ENCODE data around the gene TAGLN2. TPM values are rescaled to one million over a fixed set of nuclear protein-coding genes. Genes with fewer than 3 reads are reported as not detected.

Gene TAGLN2
- total RNA-seq, 2 donors from 2014 or later: 268 to 291 TPM

DNA sequence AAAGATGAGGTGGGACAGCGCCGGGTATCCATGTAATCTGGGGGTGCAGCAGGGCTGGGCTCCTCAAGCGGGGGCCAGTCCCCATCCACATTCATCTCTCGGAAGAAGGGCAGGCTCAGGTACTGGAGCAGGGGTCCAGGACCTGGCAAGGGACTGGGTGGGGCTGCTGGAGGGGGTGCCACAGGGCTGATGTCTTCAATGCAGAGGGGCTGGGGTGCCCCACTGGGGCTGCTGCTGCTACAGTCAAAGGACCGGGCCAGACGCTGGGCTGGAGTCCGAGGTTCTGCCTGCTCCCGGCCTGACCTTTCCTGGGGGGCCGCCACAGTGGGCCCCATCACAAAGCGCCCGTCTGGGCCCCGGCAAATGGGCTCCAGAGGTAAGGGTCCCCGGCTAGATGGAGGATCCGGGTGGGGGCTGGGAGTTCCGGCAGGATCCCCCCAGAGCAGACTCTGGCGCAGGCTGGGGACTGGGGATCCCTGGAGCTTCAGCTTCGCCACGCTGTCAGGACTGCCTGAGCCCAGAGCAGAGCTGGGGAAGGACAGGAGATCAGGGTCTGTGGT is 3.3 kb upstream of the TAGLN2 start:
- ATAC-seq: no peak
- intact Hi-C loops (cut with DNase I, micrococcal nuclease): no loop called here

GRCh38 chr1:159927849-159928431 is 2.6 kb upstream of the TAGLN2 start:
- ATAC-seq: no peak

More for the DNA sequence above, 3.3 kb upstream of the TAGLN2 start:
- no peak for DNase-seq

DNA sequence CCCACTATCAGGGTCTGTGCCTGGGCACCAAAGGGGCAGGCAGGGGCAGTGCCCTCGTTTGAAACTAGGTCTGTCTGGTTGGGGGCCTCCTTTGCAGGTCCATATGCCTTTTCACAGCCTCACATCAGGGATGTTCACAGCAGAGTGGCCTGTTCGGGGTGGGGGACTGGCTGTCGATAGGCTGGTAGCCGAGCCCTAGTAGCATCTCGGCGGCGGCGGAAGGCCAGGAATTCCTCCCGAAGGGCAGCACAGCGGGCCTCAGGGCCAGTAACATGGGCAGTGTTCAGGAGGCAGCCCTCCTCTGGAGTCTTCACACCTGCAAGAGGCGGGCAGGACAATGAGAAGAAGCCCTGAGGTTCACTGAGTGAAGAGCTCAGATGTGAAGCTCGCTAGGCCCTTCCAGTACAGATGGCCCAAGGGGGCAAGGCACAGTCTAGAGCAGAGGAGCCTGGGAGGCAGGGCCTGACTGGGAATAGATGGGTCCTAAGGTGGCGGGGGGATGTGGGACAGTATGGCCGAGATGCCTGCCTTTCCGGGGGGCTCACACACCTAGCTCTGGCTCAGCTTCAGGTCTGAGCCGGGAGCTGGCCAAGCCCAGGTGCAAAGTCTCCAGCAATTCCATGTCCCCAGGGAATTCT is 2.0 kb upstream of the TAGLN2 start:
- ATAC-seq: no peak
- DNase-seq: no peak
- intact Hi-C loops (cut with DNase I, micrococcal nuclease): no loop called here

More at GRCh38 chr1:159927849-159928431, 2.6 kb upstream of the TAGLN2 start:
- no peak for DNase-seq
- intact Hi-C loops (cut with DNase I, micrococcal nuclease): no loop called here

GRCh38 chr1:159925719-159926078 is 392 bp upstream of the TAGLN2 start:
- intact Hi-C loops (cut with DNase I, micrococcal nuclease): no loop called here
- DNase-seq: peak in 1 of 2 donors; percentile 59
- ATAC-seq: no peak

DNA sequence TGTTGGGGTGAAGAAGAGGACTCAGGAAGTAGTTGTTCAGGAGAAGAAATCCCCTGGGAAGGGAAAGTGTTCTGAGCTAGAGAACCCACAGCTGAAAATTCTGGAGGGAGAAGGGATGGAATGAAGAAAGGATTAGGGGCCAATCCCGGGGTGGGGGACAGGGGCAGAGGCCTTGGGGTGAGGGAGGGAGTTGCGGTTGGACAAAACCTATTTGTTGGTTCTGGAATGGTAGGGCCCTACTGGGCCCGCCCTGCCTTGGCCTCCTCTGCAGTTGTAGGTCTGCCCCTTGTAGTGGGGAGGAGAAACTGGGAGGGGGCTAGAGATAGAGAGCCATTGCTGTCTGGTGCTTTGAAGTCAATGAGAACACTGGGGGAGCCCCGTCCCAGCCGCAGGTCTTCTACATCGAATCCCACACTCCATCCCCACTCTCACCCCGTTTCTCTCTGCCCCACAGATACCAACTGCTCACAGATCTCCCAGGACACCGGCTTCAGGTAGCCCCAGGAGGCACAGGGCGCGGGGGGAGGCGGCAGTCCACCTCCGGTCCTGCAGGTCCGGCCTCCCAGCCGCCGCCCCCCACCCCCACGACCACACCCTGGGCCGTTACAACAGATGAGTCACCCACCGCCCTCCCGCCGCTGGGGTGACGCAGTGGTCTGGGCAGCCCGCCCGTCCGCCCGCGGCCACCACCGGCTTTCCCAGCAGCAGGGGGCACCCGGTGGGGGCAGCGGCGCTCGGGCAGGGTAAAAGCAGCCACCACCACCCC is 1.1 kb downstream of the TAGLN2 start:
- peak; percentile 88 to 92 for DNase-seq
- peak; percentile 64 for ATAC-seq
- intact Hi-C loops (cut with DNase I, micrococcal nuclease): no loop called here

DNA sequence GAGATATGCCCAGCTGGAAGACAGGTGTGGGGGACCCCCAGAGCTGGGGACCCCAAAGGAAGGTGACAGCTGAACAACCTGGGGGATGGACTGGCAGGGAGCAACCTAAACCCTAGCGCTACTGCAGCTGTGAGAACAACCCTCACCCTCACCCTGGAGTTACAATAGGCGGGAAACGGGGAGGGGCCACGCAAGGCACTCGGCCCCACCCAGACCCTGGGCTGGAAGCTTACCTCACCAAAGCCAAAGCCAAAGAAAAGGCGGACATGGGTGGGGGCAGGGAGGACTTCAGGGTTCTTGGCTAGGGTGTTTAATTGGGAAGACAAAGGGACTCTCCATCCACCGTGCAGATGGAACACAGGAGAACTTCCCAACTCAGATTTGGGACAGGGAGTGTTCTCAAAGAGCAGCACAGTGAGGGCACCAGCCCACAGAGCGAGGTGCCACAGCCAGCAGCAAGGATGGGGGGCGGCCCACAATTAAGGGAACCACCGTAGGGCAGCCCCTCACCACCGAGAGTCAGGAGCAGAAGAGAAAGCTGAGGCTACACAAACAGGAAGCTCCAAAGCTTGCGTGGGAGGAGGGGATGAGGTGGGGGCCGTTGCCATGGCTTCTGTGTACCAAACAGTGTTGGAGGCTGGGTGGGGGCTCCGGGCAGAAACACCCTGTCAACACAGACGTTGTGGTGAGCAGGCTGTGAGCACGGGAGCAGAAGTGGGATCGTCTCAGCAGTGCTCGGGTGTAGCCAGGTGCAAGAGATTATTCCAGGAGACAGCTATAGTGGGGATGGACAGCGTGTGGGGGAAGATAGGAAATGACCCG is 1.9 kb downstream of the TAGLN2 start:
- peak; percentile 61 for ATAC-seq
- intact Hi-C loops (cut with DNase I, micrococcal nuclease): no loop called here
- peak; percentile 92 for DNase-seq

DNA sequence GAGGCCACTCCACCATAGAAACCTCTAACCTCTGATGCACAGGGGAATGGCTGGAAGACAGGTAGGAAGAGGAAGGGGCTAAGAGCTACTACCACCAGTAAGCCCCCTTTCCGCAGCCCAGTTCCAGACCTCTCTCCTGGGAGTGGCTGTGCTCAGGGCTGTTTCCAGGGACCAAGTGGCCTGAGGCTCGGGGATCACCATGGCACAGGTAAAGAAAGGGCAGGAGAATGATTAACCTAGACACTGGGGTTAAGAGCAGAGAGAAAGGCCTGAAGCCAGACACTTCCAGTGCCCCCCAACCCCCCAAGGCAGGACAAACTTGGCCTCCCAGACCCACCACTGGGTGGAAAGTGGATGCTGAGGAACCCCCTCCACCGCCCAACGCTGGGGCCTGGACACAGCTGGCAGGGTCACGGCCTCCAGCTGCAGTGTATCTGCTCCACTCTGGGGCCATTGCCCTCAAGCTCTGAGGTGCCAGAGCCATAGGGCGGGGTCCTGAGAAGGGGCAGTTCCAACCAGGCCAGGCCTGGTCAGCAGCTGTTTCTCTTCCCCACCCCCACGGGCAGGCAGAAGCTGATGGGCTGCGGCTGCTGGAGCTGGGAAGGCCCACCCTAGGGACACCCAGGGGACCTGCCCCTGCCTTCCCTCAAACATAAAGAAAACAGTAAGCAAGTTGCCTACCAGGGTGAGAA is 2.6 kb downstream of the TAGLN2 start:
- ATAC-seq: peak; percentile 8
- DNase-seq: peak; percentile 72 to 79
- intact Hi-C loops (cut with DNase I, micrococcal nuclease): no loop called here

- ATAC-seq (no peak), DNase-seq (peak in 1 of 2 donors; percentile 59)
- intact Hi-C loops (cut with DNase I, micrococcal nuclease): no loop called here
Observed at GRCh38 chr1:159921700-159922504, 3.4 kb downstream of the TAGLN2 start.

DNA sequence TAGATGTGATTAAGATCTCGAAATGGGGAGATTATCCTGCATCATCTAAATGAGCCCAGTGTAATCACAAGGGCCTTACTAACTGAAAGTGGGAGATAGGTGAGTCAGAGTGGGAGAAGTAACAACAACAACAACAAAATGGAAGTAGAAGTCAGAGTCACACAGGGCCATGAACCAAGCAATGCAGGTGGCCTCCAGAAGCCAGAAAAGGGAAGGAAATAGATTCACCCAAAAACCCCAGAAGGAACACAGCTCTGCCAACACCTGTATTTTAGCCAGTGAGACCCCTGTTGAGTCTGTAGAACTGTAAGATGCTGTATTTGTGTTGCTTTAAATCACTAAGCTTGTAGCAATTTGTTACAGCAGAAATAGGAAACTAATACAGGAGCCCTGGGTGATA is 4.1 kb downstream of the TAGLN2 start:
- ATAC-seq (no peak), DNase-seq (no peak)
- intact Hi-C loops (cut with DNase I, micrococcal nuclease): no loop called here

GRCh38 chr1:159920651-159921050 is 4.7 kb downstream of the TAGLN2 start:
- DNase-seq: no peak
- ATAC-seq: no peak
- intact Hi-C loops (cut with DNase I, micrococcal nuclease): no loop called here

GRCh38 chr1:159920202-159920601 is 5.1 kb downstream of the TAGLN2 start:
- DNase-seq (no peak), ATAC-seq (no peak)
- intact Hi-C loops (cut with DNase I, micrococcal nuclease): no loop called here

GRCh38 chr1:159919236-159919865 is 6.0 kb downstream of the TAGLN2 start:
- ATAC-seq (no peak), DNase-seq (no peak)
- intact Hi-C loops (cut with DNase I, micrococcal nuclease): no loop called here

GRCh38 chr1:159918352-159919200 is 6.7 kb downstream of the TAGLN2 start:
- ATAC-seq (no peak), DNase-seq (no peak)
- intact Hi-C loops (cut with DNase I, micrococcal nuclease): no loop called here

GRCh38 chr1:159917533-159918351 is 7.6 kb downstream of the TAGLN2 start:
- no peak for DNase-seq
- intact Hi-C loops (cut with DNase I, micrococcal nuclease): no loop called here
- ATAC-seq: peak; percentile 45

GRCh38 chr1:159916242-159917051 is 8.9 kb downstream of the TAGLN2 start:
- ATAC-seq: peak; percentile 26
- intact Hi-C loops (cut with DNase I, micrococcal nuclease): no loop called here
- no peak for DNase-seq
